GM21360 (cell line): ENCODE data around the gene FBXO47.

Experiments used
- ATAC-seq: cut with Tn5 transposase; IDR thresholded peaks from one replicate; pipeline ENCODE4 v1.9.1; 2021; ENCODE audit warnings: mild to moderate bottlenecking, moderate library complexity; ENCODE audit not compliant: unreplicated experiment

The FBXO47 gene

DNA sequence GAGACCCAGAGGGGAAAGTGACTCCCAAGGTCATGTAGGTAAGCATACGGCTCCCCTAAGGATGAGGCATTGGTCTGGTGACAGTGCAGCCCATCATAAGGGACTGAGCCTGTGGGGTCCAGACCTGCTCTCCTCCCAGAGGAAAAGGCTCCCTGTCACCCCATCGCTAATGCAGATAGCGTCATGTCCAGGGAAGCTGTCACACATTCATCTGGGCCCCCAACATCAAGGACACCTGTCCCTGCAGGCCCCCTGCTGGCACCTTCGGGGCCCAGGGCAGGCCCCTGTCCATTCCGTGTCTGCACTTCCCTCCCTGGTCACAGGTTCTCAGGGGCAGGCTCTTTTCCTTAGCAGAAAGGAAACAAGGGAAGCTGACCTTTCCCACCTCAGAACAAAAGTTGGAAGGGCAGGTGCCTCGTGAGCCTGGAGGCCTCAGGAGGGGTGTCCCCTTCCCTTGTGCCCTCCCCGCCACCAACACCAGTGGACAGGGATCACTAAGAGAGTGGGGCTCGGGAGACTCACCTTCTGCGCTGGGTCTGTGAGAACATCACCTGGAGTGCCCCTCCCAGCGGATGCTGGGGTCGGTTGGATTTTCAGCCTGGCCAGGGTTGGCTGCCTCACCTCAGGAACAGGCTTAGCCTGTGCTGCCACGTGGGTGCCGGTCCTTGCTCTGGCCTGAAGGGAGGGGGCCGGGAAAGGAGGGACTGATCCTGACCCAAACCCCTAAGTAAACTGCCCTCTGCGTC, 59.1 kb downstream of the FBXO47 start:
- no peak for ATAC-seq

- no peak for ATAC-seq
Observed at GRCh38 chr17:38906460-38907228, 60.6 kb downstream of the FBXO47 start.

- ATAC-seq: no peak
Observed at GRCh38 chr17:38905375-38905774, 61.8 kb downstream of the FBXO47 start.

DNA sequence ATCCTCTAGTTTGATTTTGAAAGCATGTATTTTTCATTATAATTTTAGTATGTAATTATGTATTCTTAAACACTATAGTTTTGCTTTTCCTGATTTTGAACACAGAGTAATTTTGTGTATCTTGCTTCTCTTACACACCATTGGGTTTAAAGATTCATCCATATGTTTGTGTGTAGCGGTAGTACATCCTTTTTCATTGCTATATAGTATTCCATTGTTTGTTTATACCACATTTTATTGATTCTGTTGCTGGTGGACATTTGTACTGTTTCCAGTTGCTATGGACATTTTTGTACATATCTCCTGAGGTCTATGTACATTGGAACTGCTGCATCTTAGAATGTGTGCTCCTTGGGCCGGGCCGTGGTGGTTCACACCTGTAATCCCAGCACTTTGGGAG, 62.3 kb downstream of the FBXO47 start:
- ATAC-seq: no peak

DNA sequence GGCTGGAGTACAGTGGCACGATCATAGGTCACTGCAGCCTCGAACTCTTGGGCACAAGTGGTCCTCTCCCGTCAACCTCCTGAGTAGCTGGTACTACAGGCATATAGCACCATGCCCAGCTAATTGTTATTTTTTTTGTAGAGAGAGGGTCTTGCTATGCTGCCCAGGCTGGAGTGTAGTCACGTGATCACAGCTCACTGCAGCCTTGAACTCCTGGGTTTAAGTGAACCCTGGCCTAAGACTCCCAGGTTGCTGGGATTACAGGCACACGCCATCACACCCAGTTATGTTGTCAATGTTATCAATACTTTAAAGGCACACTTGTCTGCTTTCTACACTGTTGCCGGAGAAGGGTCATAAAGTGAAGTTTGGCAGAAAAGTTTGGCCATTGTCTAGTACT, 63.8 kb downstream of the FBXO47 start:
- ATAC-seq: no peak

DNA sequence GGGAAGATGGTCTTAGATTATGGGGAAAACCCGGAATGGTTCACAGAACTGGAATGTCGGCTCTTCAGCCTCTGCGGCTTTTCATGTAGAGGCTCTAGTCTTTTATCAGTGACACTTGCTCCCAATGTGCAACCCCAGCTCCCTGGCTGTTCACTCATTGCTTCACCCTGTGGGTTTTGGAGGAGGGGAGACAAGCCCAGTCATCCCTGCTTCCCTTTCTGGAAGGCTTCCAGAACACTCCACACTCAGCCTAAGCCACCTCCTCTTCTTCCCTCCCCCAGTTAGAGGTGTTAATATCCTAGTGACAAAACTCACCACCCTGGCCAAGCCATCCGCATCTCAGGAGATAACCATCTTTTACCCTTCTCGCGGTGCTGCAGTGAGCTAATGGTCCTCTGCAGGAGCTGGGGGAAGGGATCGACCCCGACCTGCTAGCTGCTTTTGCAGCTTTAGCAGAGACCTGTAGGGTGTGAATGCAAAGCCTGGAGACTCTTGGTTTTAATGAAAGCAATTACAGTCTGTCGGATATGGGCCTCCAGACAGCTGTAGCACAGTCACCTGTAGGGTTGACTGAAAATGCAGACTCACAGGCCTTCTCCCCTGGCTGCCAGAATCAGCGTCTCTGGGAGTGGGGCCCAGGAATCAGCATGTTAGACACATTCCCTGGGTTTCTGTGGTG, 66.1 kb downstream of the FBXO47 start:
- ATAC-seq: no peak

DNA sequence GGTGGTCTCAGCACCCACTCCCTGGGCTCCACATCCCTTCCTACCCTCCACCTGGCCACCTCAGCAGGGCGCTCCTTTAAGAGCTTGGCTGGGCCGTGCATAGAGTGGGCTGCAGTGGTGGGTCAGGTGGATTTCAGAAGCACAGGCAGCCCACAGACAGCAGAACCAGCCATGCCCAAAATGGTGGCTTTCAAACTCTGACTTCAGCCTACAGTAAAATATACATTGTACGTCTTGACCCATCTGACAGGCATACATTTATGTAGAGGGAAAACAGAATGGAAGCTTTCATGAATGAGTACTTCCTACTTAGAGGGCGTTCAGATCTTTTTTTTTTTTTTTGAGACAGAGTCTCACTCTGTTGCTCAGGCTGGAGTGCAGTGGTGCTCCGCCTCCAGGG, 67.8 kb downstream of the FBXO47 start:
- ATAC-seq: no peak

GRCh38 chr17:38898812-38899348, 68.3 kb downstream of the FBXO47 start:
- peak; percentile 52 for ATAC-seq

GRCh38 chr17:38898291-38898679, 68.9 kb downstream of the FBXO47 start:
- ATAC-seq: peak; percentile 29

DNA sequence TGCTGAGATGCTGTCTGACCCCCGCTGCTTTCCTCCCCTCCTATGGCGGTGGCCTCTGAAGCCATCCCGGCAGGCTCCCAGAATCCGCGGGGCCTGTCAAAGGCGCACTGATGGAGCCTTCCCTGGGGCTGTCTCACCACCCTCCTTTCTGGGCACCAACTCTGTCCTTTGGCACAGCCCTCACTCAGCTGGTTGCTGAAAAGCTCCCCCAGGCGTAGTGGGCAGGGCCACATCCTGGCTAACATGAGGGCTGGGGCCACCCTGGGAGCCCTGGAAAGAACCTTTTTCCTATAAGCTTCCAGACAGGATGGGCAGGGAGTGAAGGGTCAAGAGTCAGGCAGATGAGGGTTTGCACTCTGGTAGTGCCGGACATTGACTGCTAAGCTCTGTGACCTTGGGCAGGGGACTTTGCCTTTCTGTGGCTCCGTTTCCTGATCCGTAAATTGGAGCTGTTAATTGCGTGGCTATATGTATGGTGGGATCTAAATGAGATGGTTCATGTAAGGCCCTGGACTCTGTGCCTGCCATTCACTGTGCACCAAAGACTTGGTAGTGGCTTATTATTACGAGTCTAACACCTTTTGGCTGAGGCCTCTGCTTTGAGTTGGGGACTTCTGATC, 69.4 kb downstream of the FBXO47 start:
- ATAC-seq: no peak

DNA sequence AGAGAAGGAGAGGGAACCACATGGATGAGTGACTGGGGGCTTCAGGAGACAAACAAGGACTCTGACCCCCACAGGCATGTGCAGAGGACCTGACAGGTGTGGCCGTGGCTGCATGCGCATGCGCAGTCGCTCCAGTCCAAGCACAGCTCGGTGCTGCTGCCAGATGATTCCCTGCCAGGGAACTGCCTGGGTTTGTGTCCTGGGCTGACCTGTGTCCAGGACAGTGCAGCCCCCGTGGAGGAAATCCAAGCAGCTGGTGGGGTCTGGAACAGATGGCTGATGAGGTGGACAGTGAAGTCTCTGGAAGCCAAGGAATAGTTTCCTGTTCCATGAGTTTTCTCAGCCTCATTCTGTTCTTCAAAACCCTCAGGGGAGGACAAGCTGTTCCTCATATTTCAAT, 70.0 kb downstream of the FBXO47 start:
- no peak for ATAC-seq

- ATAC-seq: no peak
Observed at GRCh38 chr17:38896346-38896954, 70.8 kb downstream of the FBXO47 start.

DNA sequence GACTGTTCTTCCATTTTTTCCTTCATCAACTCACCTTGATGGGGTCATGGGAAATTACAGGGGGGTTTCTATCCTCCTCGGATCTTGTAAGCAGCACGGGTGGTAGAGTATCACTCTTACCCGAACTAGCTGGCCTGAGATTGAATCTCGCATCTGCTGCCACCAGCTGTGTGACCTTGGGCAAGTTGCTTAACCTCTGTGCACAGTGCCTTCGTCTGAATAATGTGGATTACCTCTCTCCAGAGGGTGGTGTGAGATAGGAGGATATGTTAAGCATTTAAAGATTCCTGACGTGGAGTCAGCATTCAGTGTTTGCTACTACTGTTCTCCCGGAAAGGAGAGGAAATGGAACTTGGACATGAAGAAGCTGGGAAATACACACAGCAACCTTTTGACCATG, 72.9 kb downstream of the FBXO47 start:
- no peak for ATAC-seq

DNA sequence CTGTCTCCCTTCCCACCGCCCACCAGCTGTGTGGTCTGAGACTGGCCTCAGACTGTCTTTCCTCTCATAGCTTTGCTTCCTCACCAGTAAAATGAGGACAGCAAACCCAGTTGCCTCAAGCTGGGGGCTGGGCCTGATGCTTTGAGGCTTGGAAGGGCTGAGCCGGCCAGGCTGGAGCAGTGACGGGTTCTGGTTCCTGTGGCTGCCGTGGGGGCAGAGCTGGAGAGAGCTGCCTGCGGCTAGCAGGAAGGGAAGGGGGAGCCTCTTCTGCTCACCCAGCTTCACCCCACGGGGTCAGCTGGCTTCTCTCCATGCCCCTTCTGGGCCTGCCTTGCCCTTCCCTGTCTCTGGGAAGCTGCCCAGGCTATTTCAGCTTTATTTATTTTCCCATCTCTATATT, 73.6 kb downstream of the FBXO47 start:
- no peak for ATAC-seq

DNA sequence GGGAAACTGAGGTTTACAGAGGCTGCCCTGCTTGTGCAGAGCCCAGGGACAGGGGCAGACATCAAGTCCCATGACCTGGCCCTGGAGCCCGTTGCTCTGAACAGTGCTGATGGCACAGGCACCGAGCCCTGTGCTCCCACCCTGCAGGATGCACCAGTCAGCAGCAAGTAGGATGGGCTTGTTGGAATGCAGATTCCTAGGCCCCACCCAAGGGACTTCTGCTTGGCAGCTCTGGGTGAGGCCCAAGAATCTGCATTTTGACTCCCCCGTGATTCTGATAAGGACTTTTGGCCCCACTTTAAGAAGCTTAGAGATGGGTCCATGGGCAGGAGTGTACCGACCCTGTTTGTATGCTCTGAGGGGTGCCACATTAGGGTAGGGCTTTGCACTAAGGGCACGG, 74.1 kb downstream of the FBXO47 start:
- no peak for ATAC-seq

DNA sequence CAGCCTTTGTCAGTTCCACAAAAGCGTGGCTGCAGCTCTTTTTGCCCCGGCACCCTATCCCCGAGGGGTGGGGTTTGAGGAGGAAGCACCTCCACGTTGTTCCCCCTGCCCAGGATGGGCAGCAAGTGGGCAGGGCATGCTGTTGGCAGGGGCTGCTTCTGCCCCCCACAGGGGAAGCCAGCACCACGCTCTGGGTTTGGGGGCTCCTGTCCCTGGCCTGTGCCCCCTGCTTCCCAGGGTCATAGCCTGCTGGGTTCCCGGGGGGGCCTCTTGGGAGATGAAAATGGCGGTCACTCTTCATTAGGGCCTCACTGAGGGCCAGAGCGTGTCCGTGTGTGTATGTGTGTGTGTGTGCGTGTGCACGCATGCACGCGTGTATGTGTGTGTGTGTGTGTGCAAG, 74.6 kb downstream of the FBXO47 start:
- ATAC-seq: no peak

DNA sequence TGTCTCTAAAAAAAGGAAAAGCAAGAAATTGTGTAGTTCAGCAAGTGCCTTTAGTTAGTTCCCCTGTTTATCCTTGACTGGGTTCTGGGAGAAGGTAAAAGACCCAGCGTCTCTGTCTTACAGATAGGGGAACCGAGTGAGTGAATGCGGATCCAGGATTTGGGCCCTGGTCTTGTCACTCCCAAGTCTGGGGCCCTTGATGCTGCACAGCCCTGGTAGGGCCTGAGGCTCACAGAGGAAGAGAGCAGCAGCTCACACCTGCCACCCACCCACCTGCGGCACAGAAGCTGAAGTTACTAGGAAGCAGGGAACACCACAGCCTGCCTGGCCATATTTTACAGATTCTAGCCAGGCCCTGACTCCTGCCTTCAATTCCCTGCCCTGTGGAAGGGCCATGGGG, 75.1 kb downstream of the FBXO47 start:
- ATAC-seq: no peak

- ATAC-seq: no peak
Observed at GRCh38 chr17:38891441-38891840, 75.8 kb downstream of the FBXO47 start.

DNA sequence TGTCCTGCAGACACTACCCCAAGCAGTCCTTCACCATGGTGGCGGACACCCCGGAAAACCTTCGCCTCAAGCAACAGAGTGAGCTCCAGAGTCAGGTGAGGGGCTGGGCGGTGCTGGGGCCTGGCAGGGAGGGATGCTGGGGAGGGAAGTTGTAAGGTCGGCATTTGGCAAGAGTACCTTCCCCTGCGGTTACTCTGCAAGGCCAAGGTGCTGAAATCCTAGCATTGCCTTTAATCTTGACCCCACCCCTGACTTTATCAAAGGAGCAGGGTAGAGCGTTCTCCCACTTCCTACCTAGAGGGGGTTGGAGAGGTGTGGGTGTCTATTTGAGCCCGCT, 76.8 kb downstream of the FBXO47 start:
- ATAC-seq: no peak

- ATAC-seq: no peak
Observed at GRCh38 chr17:38889745-38890409, 77.3 kb downstream of the FBXO47 start.
